Adipocyte (in vitro differentiated cells): Measurements from ENCODE around the gene TUBB4A.

Experiments used
- DNase-seq: peaks from one replicate; pipeline ENCODE4 v3.0.0-alpha.2; 2015; ENCODE audit warnings: low read depth
- H3K27me3 ChIP-seq: replicated peaks from 2 replicates; pipeline ENCODE4 v1.7.0; 2013; ENCODE audit warnings: mild to moderate bottlenecking, low read length, moderate library complexity; ENCODE audit not compliant: control insufficient read depth, insufficient read depth
- H3K36me3 ChIP-seq: 2 replicates; pipeline ENCODE4 v1.7.0; 2013; ENCODE audit warnings: low read length, mild to moderate bottlenecking, moderate library complexity; ENCODE audit not compliant: control insufficient read depth, insufficient read depth, severe bottlenecking
- H3K4me1 ChIP-seq: 2 replicates; pipeline ENCODE4 v1.7.0; 2013; ENCODE audit warnings: mild to moderate bottlenecking, low read length, moderate library complexity; ENCODE audit not compliant: control insufficient read depth, insufficient read depth
- H3K4me3 ChIP-seq: 2 replicates; pipeline ENCODE4 v1.7.0; 2013; ENCODE audit warnings: mild to moderate bottlenecking, low read length, moderate library complexity
- H3K9ac ChIP-seq: 2 replicates; pipeline ENCODE4 v1.7.0; 2013; ENCODE audit warnings: mild to moderate bottlenecking, low read length, moderate library complexity
- H3K9me3 ChIP-seq: 2 replicates; pipeline ENCODE4 v1.7.0; 2013; ENCODE audit warnings: mild to moderate bottlenecking, low read length, moderate library complexity; ENCODE audit not compliant: control insufficient read depth

Gene TUBB4A

GRCh38 chr19:6451583-6452222, 50.4 kb downstream of the TUBB4A start:
- Histone ChIP-seq H3K9me3 (peaks cover 10% of the 10 kb centered on the region), H3K4me1 (no peaks in the 10 kb centered on the region), H3K27me3 (no peaks in the 10 kb centered on the region), H3K9ac (no peak overlapping the region), H3K36me3 (peaks cover 18% of the 10 kb centered on the region), H3K4me3 (no peak overlapping the region)
- DNase-seq, result no peak

GRCh38 chr19:6450166-6450565, 51.9 kb downstream of the TUBB4A start:
- no peak overlapping the region for H3K4me3 ChIP-seq
- H3K36me3 ChIP-seq, result peaks cover 21% of the 10 kb centered on the region

GRCh38 chr19:6448045-6448444, 54.1 kb downstream of the TUBB4A start:
- Histone ChIP-seq H3K27me3 (no peaks in the 10 kb centered on the region), H3K9me3 (no peaks in the 10 kb centered on the region), H3K4me1 (no peaks in the 10 kb centered on the region), H3K36me3 (peaks cover 7% of the 10 kb centered on the region), H3K9ac (no peak overlapping the region), H3K4me3 (no peak overlapping the region)
- DNase-seq, result no peak

More at GRCh38 chr19:6450166-6450565, 51.9 kb downstream of the TUBB4A start:
- peaks cover 10% of the 10 kb centered on the region for H3K9me3 ChIP-seq
- no peaks in the 10 kb centered on the region for H3K4me1 ChIP-seq
- no peak overlapping the region for H3K9ac ChIP-seq
- no peaks in the 10 kb centered on the region for H3K27me3 ChIP-seq
- no peak for DNase-seq

GRCh38 chr19:6446452-6446851, 55.7 kb downstream of the TUBB4A start:
- DNase-seq, result no peak
- H3K4me3 ChIP-seq, result no peak overlapping the region
- no peaks in the 10 kb centered on the region for H3K27me3 ChIP-seq
- no peak overlapping the region for H3K9ac ChIP-seq
- H3K4me1 ChIP-seq, result no peaks in the 10 kb centered on the region
- H3K9me3 ChIP-seq, result no peaks in the 10 kb centered on the region
- peaks cover 7% of the 10 kb centered on the region for H3K36me3 ChIP-seq
